ENCODE measurements around the gene BCKDHB. TPM values are rescaled to one million over a fixed set of nuclear protein-coding genes. Genes with fewer than 3 reads are reported as not detected.
A peak's percentile ranks its signal among the peaks of the same experiment; 100 is the strongest.
"Not testable (repeated sequence)": the region's sequence is repeated elsewhere in the genome, so short reads cannot be mapped to it uniquely, and the experiment has no call there.

The BCKDHB gene
- total RNA-seq, result 10 to 100 TPM; 29.1 to 36.0 TPM
- 10 to 100 TPM; 22.9 to 28.6 TPM for polyA plus RNA-seq (ENCODE audit: insufficient read length in 2 of 2)
- long read RNA-seq, donor 1, transcript BCKDHB-201 (10 exons, 3,692 nt), result major isoform, 5 of 7 reads
- long read RNA-seq, donor 1, partial matches to known transcripts, result 0 of 7 reads
- long read RNA-seq, donor 1, other reads (novel, unspliced or antisense), result 0 of 7 reads
- long read RNA-seq, donor 2, partial matches to known transcripts, result 0 of 1 reads
- long read RNA-seq, donor 2, other reads (novel, unspliced or antisense), result 0 of 1 reads
- long read RNA-seq, donor 3, partial matches to known transcripts, result 0 of 4 reads
- long read RNA-seq, donor 3, other reads (novel, unspliced or antisense), result 0 of 4 reads
- long read RNA-seq, donor 4, transcript BCKDHB-201 (10 exons, 3,692 nt), result major isoform, 6 of 7 reads
- long read RNA-seq, donor 4, partial matches to known transcripts, result 0 of 7 reads
- long read RNA-seq, donor 4, other reads (novel, unspliced or antisense), result 0 of 7 reads

GRCh38 chr6:80106418-80107235, at the start of gene BCKDHB:
BCKDHB (plus strand) TSS chr6:80106671; CDS start chr6:80106694, 23 bp downstream.
- Histone ChIP-seq H3K27me3 (ENCODE audit: control insufficient read depth, insufficient read depth, low read length) (no peaks in the 10 kb centered on the region), H3K36me3 (ENCODE audit: control insufficient read depth, insufficient read depth, low read length) (no peaks in the 10 kb centered on the region), H3K27ac (ENCODE audit: low read depth, low read length) (peak within 1 kb of the TSS; percentile 69), H3K4me1 (ENCODE audit: control insufficient read depth, insufficient read depth, low read length) (peaks cover 3% of the 10 kb centered on the region), H3K9me3 (ENCODE audit: control insufficient read depth, insufficient read depth, low read length) (no peaks in the 10 kb centered on the region), H3K4me3 (ENCODE audit: low read depth, low read length) (peak within 1 kb of the TSS; percentile 76)
- peak; percentile 94 to 100 (median 98) for DNase-seq (ENCODE audit: low read depth in 4 of 6, low spot score in 6 of 6)
- under 1% methylated on average over 51 of the region's 56 CpGs for WGBS (ENCODE audit: insufficient coverage)

GRCh38 chr6:80060774-80061173, 45.7 kb upstream of the BCKDHB start:
- Histone ChIP-seq H3K27me3 (ENCODE audit: control insufficient read depth, insufficient read depth, low read length) (no peaks in the 10 kb centered on the region), H3K4me3 (ENCODE audit: low read depth, low read length) (no peak overlapping the region), H3K9me3 (ENCODE audit: control insufficient read depth, insufficient read depth, low read length) (no peaks in the 10 kb centered on the region), H3K27ac (ENCODE audit: low read depth, low read length) (no peak overlapping the region), H3K4me1 (ENCODE audit: control insufficient read depth, insufficient read depth, low read length) (no peaks in the 10 kb centered on the region), H3K36me3 (ENCODE audit: control insufficient read depth, insufficient read depth, low read length) (no peaks in the 10 kb centered on the region)
- no peak for DNase-seq (ENCODE audit: low read depth in 4 of 6, low spot score in 6 of 6)

GRCh38 chr6:80068146-80068545, 38.3 kb upstream of the BCKDHB start:
- not testable (repeated sequence) for H3K27ac ChIP-seq (ENCODE audit: low read depth, low read length); DNase-seq (ENCODE audit: low read depth in 4 of 6, low spot score in 6 of 6); H3K4me1 ChIP-seq (ENCODE audit: control insufficient read depth, insufficient read depth, low read length); H3K9me3 ChIP-seq (ENCODE audit: control insufficient read depth, insufficient read depth, low read length); H3K36me3 ChIP-seq (ENCODE audit: control insufficient read depth, insufficient read depth, low read length); H3K27me3 ChIP-seq (ENCODE audit: control insufficient read depth, insufficient read depth, low read length); H3K4me3 ChIP-seq (ENCODE audit: low read depth, low read length)
- no CpG with 5 or more reads among the region's 7 CpGs for WGBS (ENCODE audit: insufficient coverage)

- 92% methylated on average over 16 of the region's 19 CpGs for WGBS (ENCODE audit: insufficient coverage)
- H3K4me1 ChIP-seq (ENCODE audit: control insufficient read depth, insufficient read depth, low read length); H3K36me3 ChIP-seq (ENCODE audit: control insufficient read depth, insufficient read depth, low read length); H3K27ac ChIP-seq (ENCODE audit: low read depth, low read length); H3K27me3 ChIP-seq (ENCODE audit: control insufficient read depth, insufficient read depth, low read length); H3K9me3 ChIP-seq (ENCODE audit: control insufficient read depth, insufficient read depth, low read length); DNase-seq (ENCODE audit: low read depth in 4 of 6, low spot score in 6 of 6); H3K4me3 ChIP-seq (ENCODE audit: low read depth, low read length): not testable (repeated sequence)
These were observed 36.0 kb upstream of the BCKDHB start for GRCh38 chr6:80070431-80070830.

- DNase-seq (ENCODE audit: low read depth in 4 of 6, low spot score in 6 of 6), result no peak
- no CpG with 5 or more reads among the region's 1 CpG for WGBS (ENCODE audit: insufficient coverage)
These were observed 29.4 kb upstream of the BCKDHB start for GRCh38 chr6:80077067-80077466.

GRCh38 chr6:80088637-80089036, 17.8 kb upstream of the BCKDHB start:
- Histone ChIP-seq H3K4me1 (ENCODE audit: control insufficient read depth, insufficient read depth, low read length) (no peaks in the 10 kb centered on the region), H3K27me3 (ENCODE audit: control insufficient read depth, insufficient read depth, low read length) (no peaks in the 10 kb centered on the region), H3K4me3 (ENCODE audit: low read depth, low read length) (no peak overlapping the region), H3K27ac (ENCODE audit: low read depth, low read length) (no peak overlapping the region), H3K36me3 (ENCODE audit: control insufficient read depth, insufficient read depth, low read length) (no peaks in the 10 kb centered on the region), H3K9me3 (ENCODE audit: control insufficient read depth, insufficient read depth, low read length) (no peaks in the 10 kb centered on the region)
- WGBS (ENCODE audit: insufficient coverage), result 96% methylated on average over 5 of the region's 6 CpGs
- DNase-seq (ENCODE audit: low read depth in 4 of 6, low spot score in 6 of 6), result no peak

More at GRCh38 chr6:80077067-80077466, 29.4 kb upstream of the BCKDHB start:
- Histone ChIP-seq H3K27ac (ENCODE audit: low read depth, low read length) (no peak overlapping the region), H3K27me3 (ENCODE audit: control insufficient read depth, insufficient read depth, low read length) (no peaks in the 10 kb centered on the region), H3K9me3 (ENCODE audit: control insufficient read depth, insufficient read depth, low read length) (peaks cover 2% of the 10 kb centered on the region), H3K4me3 (ENCODE audit: low read depth, low read length) (no peak overlapping the region), H3K4me1 (ENCODE audit: control insufficient read depth, insufficient read depth, low read length) (no peaks in the 10 kb centered on the region), H3K36me3 (ENCODE audit: control insufficient read depth, insufficient read depth, low read length) (no peaks in the 10 kb centered on the region)

- Histone ChIP-seq H3K4me3 (ENCODE audit: low read depth, low read length) (no peak overlapping the region), H3K27ac (ENCODE audit: low read depth, low read length) (no peak overlapping the region), H3K9me3 (ENCODE audit: control insufficient read depth, insufficient read depth, low read length) (no peaks in the 10 kb centered on the region), H3K4me1 (ENCODE audit: control insufficient read depth, insufficient read depth, low read length) (no peaks in the 10 kb centered on the region), H3K27me3 (ENCODE audit: control insufficient read depth, insufficient read depth, low read length) (no peaks in the 10 kb centered on the region), H3K36me3 (ENCODE audit: control insufficient read depth, insufficient read depth, low read length) (no peaks in the 10 kb centered on the region)
- DNase-seq (ENCODE audit: low read depth in 4 of 6, low spot score in 6 of 6), result no peak
These were observed 15.0 kb upstream of the BCKDHB start for GRCh38 chr6:80091506-80091905.

GRCh38 chr6:80094017-80094416, 12.5 kb upstream of the BCKDHB start:
- WGBS (ENCODE audit: insufficient coverage), result no CpG with 5 or more reads among the region's 2 CpGs
- peak in 2 of 6 donors; percentile 18 to 32 for DNase-seq (ENCODE audit: low read depth in 4 of 6, low spot score in 6 of 6)
- H3K27ac ChIP-seq (ENCODE audit: low read depth, low read length), result no peak overlapping the region

GRCh38 chr6:80095600-80095999, 10.9 kb upstream of the BCKDHB start:
- Histone ChIP-seq H3K27ac (ENCODE audit: low read depth, low read length) (no peak overlapping the region), H3K36me3 (ENCODE audit: control insufficient read depth, insufficient read depth, low read length) (no peaks in the 10 kb centered on the region), H3K27me3 (ENCODE audit: control insufficient read depth, insufficient read depth, low read length) (no peaks in the 10 kb centered on the region), H3K4me1 (ENCODE audit: control insufficient read depth, insufficient read depth, low read length) (no peaks in the 10 kb centered on the region), H3K4me3 (ENCODE audit: low read depth, low read length) (no peak overlapping the region), H3K9me3 (ENCODE audit: control insufficient read depth, insufficient read depth, low read length) (no peaks in the 10 kb centered on the region)
- WGBS (ENCODE audit: insufficient coverage), result 73% methylated on average over 3 of the region's 3 CpGs
- DNase-seq (ENCODE audit: low read depth in 4 of 6, low spot score in 6 of 6), result no peak

More at GRCh38 chr6:80094017-80094416, 12.5 kb upstream of the BCKDHB start:
- Histone ChIP-seq H3K9me3 (ENCODE audit: control insufficient read depth, insufficient read depth, low read length) (no peaks in the 10 kb centered on the region), H3K4me1 (ENCODE audit: control insufficient read depth, insufficient read depth, low read length) (no peaks in the 10 kb centered on the region), H3K27me3 (ENCODE audit: control insufficient read depth, insufficient read depth, low read length) (no peaks in the 10 kb centered on the region), H3K4me3 (ENCODE audit: low read depth, low read length) (no peak overlapping the region), H3K36me3 (ENCODE audit: control insufficient read depth, insufficient read depth, low read length) (no peaks in the 10 kb centered on the region)

All from spinal cord (tissue), 10 donors.